C4-2B (cell line): ENCODE results near the gene HOOK2.
A peak's percentile ranks its signal among the peaks of the same experiment; 100 is the strongest.

Experiments
- H3K27ac ChIP-seq: fragments of 450-650 bp; 2 replicates; pipeline ENCODE4 v1.5.1; 2017
- CTCF ChIP-seq: fragments of 450-650 bp; conservative IDR thresholded peaks from 2 replicates; pipeline ENCODE4 v1.5.1; 2017; ENCODE audit warnings: mild to moderate bottlenecking
- ZFX ChIP-seq: fragments of 450-650 bp; IDR thresholded peaks from 2 replicates; pipeline ENCODE4 v1.6.1; 2017

HOOK2 gene

GRCh38 chr19:12777217-12778016 is 2.1 kb upstream of the HOOK2 start:
- H3K27ac ChIP-seq: peak overlapping the region; percentile 12; the same call in 1 of the 2 replicates
- TF ChIP-seq CTCF: peak; percentile 98
- no peak; the same call in 1 of the 2 replicates for TF ChIP-seq ZFX

- H3K27ac ChIP-seq: no peak overlapping the region
- TF ChIP-seq ZFX (no peak), CTCF (peak; percentile 21; the same call in 1 of the 2 replicates)
Observed at GRCh38 chr19:12773571-12773970, 1.8 kb downstream of the HOOK2 start.

GRCh38 chr19:12772323-12772722 is 3.0 kb downstream of the HOOK2 start:
- H3K27ac ChIP-seq: no peak overlapping the region
- no peak for TF ChIP-seq ZFX
- no peak for TF ChIP-seq CTCF

GRCh38 chr19:12770922-12771321 is 4.4 kb downstream of the HOOK2 start:
- H3K27ac ChIP-seq: no peak overlapping the region
- TF ChIP-seq CTCF (no peak), ZFX (no peak)

- TF ChIP-seq ZFX (no peak), CTCF (no peak)
- H3K27ac ChIP-seq: no peak overlapping the region
Observed at GRCh38 chr19:12769689-12770088, 5.7 kb downstream of the HOOK2 start.

- no peak for TF ChIP-seq CTCF
- TF ChIP-seq ZFX: no peak
- no peak overlapping the region for H3K27ac ChIP-seq
Observed at GRCh38 chr19:12767666-12768065, 7.7 kb downstream of the HOOK2 start.

- TF ChIP-seq ZFX: no peak
- TF ChIP-seq CTCF: no peak
- H3K27ac ChIP-seq: no peak overlapping the region
Observed at GRCh38 chr19:12767150-12767549, 8.2 kb downstream of the HOOK2 start.
